Caco-2 (cell line): Measurements from ENCODE around the gene CRB2. TPM values are rescaled to one million over a fixed set of nuclear protein-coding genes. Genes with fewer than 3 reads are reported as not detected.
A peak's percentile ranks its signal among the peaks of the same experiment; 100 is the strongest.

Source experiments
- BruUV-seq: library from RNA; stranded (reverse); fragments of 400-500 nt; replicated peaks from 2 replicates; lab custom pipeline; 2021; lab: Mats Ljungman, UMichigan
- CTCF ChIA-PET: fragments of 300-600 bp; sonication (Branson Sonifier 250); formaldehyde crosslinking; loops from one replicate; lab custom pipeline; 2022; ENCODE audit warnings: antibody characterized with exemption; lab: Charles Lee
- POLR2A ChIA-PET: fragments of 300-600 bp; sonication (Branson Sonifier 250); formaldehyde crosslinking; loops from one replicate; lab custom pipeline; 2022; ENCODE audit warnings: antibody characterized with exemption; lab: Charles Lee
- DNase-seq, 2 experiments: peaks; one replicate each; pipeline versions ENCODE4 v3.0.0 to v3.0.0-alpha.2; 2020 to 2022
- H3K27me3 ChIP-seq: replicated peaks from 2 replicates; pipeline ENCODE4 v1.6.0; 2011; ENCODE audit warnings: low read length; ENCODE audit not compliant: control insufficient read depth, insufficient read depth
- H3K36me3 ChIP-seq: 2 replicates; pipeline ENCODE4 v1.5.1; 2011; ENCODE audit warnings: low read length; ENCODE audit not compliant: control insufficient read depth, insufficient read depth
- H3K4me1 ChIP-seq: fragments of 250-450 bp; sonication (Bioruptor Pico); 2 replicates; pipeline ENCODE4 v1.5.1; 2020; ENCODE audit warnings: mild to moderate bottlenecking
- H3K4me3 ChIP-seq: 2 replicates; pipeline ENCODE4 v1.5.1; 2011; ENCODE audit warnings: low read depth, mild to moderate bottlenecking, control low read depth, low read length
- H3K9me3 ChIP-seq: fragments of 250-450 bp; sonication (Bioruptor Pico); 2 replicates; pipeline ENCODE4 v1.5.1; 2020; ENCODE audit warnings: mild to moderate bottlenecking, moderate library complexity
- H3K27ac Mint-ChIP-seq: one replicate; pipeline ENCODE4 v1.8.0; 2022; ENCODE audit warnings: mixed read lengths; ENCODE audit not compliant: unreplicated experiment
- H3K27me3 Mint-ChIP-seq: one replicate; pipeline ENCODE4 v1.8.0; 2022; ENCODE audit warnings: mixed read lengths; ENCODE audit not compliant: insufficient read depth, unreplicated experiment
- H3K36me3 Mint-ChIP-seq: one replicate; pipeline ENCODE4 v1.8.0; 2022; ENCODE audit warnings: mild to moderate bottlenecking, mixed read lengths; ENCODE audit not compliant: insufficient read depth, unreplicated experiment
- H3K4me1 Mint-ChIP-seq: one replicate; pipeline ENCODE4 v1.8.0; 2022; ENCODE audit warnings: low read depth, mixed read lengths; ENCODE audit not compliant: unreplicated experiment
- H3K4me3 Mint-ChIP-seq: one replicate; pipeline ENCODE4 v1.8.0; 2022; ENCODE audit warnings: mild to moderate bottlenecking, moderate library complexity, mixed read lengths; ENCODE audit not compliant: unreplicated experiment
- H3K9me3 Mint-ChIP-seq: one replicate; pipeline ENCODE4 v1.8.0; 2022; ENCODE audit warnings: mixed read lengths; ENCODE audit not compliant: unreplicated experiment
- intact Hi-C: fragments of 100-400 bp; cut with micrococcal nuclease; formaldehyde crosslinking; loops from one replicate; pipeline ENCODE4 v1.10.0; 2022; ENCODE audit not compliant: unreplicated experiment
- total RNA-seq: library from RNA; stranded (reverse); gene quantifications from 2 replicates; pipeline ENCODE4 v1.2.3, GENCODE V29; 2022
- TF ChIP-seq, protein P1 (sequence below), 2 experiments: fragments of 200-600 bp in 1 of 2; IDR thresholded peaks; 1 replicate in 1 of 2; 2 replicates in 1 of 2; pipeline versions ENCODE4 v1.5.1 to v1.8.0; 2011 to 2022; ENCODE audit warnings: antibody characterized with exemption in 1 of 2, control low read depth in 1 of 2, inconsistent platforms in 1 of 2, low read depth in 1 of 2, low read length in 1 of 2, mild to moderate bottlenecking in 1 of 2, moderate library complexity in 1 of 2; ENCODE audit not compliant: insufficient read depth in 1 of 2, severe bottlenecking in 1 of 2, unreplicated experiment in 1 of 2

The CRB2 gene
- total RNA-seq, 1 experiment from 2014 or later, result 0.34 TPM

DNA sequence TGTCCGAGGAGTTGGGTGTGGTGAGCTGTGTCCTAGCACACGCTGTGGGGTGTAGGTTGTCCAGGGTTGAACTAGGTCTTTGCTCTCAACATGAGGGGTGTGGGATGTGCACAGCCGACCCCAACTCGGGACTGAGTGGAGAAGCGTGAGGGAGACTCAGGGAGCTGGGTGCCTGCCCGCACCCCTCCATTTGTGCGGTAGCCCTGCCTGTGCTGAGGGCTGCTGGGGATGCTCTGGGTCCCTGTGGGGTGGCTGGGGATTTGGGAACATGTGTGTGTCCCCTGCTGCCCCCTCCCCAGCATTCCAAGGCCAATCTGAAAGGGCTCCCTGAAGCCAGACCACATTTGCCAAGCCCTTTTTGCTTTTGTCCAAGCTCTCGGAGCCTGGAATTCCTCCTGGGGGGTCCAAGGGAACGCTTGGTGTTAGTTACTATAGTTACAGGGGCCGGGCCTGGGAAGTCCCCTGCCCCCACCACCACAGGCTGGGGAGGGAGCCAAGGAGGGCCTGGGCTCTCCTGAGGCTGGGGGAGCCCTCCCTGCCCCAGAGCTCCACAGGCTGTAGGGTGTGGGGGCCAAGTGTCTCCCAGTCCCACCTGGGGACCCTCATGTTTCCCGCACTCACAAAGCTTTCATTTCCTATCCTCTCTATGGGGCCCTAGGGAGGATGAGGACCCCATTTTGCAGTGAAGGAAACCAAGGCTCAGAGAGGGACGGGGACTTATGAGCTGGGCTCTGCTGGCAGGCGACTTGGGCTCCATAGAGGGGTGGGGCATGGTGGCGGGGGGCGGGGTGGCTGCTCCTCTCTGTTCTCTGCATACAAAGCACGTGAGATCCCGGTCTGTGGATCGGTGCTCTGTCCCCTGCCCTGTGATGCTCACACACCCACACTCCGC lies 1.1 kb downstream of the CRB2 start:
- Mint-ChIP-seq H3K4me1 (peaks cover 20% of the 10 kb centered on the region), H3K36me3 (peaks cover 5% of the 10 kb centered on the region), H3K9me3 (no peaks in the 10 kb centered on the region), H3K27me3 (peaks cover 4% of the 10 kb centered on the region), H3K27ac (no peak overlapping the region), H3K4me3 (no peak overlapping the region)
- Histone ChIP-seq H3K4me3 (no peak overlapping the region), H3K4me1 (peaks cover 33% of the 10 kb centered on the region), H3K9me3 (no peaks in the 10 kb centered on the region), H3K27me3 (no peaks in the 10 kb centered on the region), H3K36me3 (no peaks in the 10 kb centered on the region)
- no peak for DNase-seq
- CTCF ChIA-PET, result interaction anchor here (0.7 kb wide), 1 partner anchor 43 kb away, joined by 3 read pairs; no protein-coding TSS in a partner anchor
- intact Hi-C loops, result no loop called here
- no TSS peak for BruUV-seq
- POLR2A ChIA-PET, result no interaction called here
- TF ChIP-seq, protein P1, sequence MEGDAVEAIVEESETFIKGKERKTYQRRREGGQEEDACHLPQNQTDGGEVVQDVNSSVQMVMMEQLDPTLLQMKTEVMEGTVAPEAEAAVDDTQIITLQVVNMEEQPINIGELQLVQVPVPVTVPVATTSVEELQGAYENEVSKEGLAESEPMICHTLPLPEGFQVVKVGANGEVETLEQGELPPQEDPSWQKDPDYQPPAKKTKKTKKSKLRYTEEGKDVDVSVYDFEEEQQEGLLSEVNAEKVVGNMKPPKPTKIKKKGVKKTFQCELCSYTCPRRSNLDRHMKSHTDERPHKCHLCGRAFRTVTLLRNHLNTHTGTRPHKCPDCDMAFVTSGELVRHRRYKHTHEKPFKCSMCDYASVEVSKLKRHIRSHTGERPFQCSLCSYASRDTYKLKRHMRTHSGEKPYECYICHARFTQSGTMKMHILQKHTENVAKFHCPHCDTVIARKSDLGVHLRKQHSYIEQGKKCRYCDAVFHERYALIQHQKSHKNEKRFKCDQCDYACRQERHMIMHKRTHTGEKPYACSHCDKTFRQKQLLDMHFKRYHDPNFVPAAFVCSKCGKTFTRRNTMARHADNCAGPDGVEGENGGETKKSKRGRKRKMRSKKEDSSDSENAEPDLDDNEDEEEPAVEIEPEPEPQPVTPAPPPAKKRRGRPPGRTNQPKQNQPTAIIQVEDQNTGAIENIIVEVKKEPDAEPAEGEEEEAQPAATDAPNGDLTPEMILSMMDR (IDR thresholded peaks at IDR 0.05; ENCODE audit: insufficient read depth in 1 of 2, low read depth in 1 of 2, low read length in 1 of 2, severe bottlenecking in 1 of 2, unreplicated experiment in 1 of 2), result no peak

DNA sequence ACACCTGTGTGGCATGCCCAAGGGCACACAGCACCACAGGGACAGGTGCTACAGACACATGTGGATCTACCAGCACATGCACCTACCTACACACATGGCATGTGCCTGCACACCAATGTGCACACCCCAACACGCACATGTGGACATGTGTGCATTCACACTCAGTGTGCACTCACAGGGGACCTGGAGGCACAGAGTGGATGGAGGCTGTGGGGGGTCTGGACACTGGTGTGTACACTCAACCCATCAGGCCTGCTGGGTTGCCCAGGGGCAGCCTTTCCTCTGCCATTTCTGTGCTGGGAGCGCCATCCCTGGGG lies 1.7 kb downstream of the CRB2 start:
- Histone ChIP-seq H3K36me3 (no peaks in the 10 kb centered on the region), H3K4me3 (no peak overlapping the region), H3K27me3 (no peaks in the 10 kb centered on the region), H3K4me1 (peaks cover 33% of the 10 kb centered on the region), H3K9me3 (no peaks in the 10 kb centered on the region)
- POLR2A ChIA-PET, result no interaction called here
- Mint-ChIP-seq H3K4me1 (peaks cover 20% of the 10 kb centered on the region), H3K36me3 (peaks cover 5% of the 10 kb centered on the region), H3K9me3 (no peaks in the 10 kb centered on the region), H3K4me3 (no peak overlapping the region), H3K27ac (no peak overlapping the region), H3K27me3 (peaks cover 1% of the 10 kb centered on the region)
- intact Hi-C loops, result no loop called here
- BruUV-seq, result no TSS peak
- no peak for DNase-seq
- CTCF ChIA-PET, result interaction anchor here (0.7 kb wide), 1 partner anchor 42 kb away, joined by 3 read pairs; no protein-coding TSS in a partner anchor
- TF ChIP-seq, protein P1 (IDR thresholded peaks at IDR 0.05; ENCODE audit: insufficient read depth in 1 of 2, low read depth in 1 of 2, low read length in 1 of 2, severe bottlenecking in 1 of 2, unreplicated experiment in 1 of 2), result no peak

DNA sequence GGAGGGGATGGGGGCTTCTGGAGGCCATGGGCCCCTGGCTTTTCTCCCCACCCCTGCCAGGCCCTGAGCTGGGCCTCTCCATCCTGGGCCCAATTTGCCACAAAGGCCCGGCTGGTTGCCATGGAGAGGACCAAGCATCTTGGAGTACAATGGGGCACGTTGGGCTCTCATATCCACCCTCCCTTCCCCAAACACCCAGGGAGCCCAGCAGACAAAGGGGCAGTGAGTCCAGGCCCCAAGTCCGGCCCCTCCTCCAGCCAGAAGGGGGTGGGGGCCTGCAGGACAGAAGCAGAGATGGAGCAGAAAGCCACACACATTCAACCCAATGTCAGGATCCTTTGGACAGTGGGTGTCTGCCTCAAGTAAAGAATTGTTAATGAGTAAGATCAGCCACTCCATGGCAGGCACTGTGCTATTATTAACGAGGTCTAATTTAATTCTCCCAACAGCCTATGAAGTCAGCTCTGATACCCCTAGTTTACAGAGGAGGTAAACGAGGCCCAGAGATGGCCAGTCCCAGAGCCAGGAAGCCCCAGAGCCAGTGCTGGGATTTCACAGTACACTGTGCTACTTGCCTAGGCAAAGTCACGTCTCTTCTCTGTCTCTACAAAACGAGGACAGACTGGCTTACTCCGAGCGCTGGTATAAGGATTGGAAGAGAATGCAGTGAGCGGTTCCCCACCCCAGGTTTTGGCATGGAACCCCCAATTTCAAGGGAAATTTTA lies 2.3 kb downstream of the CRB2 start:
- intact Hi-C loops, result no loop called here

More for the DNA sequence above, 2.3 kb downstream of the CRB2 start:
- peaks cover 5% of the 10 kb centered on the region for H3K36me3 Mint-ChIP-seq
- no peak for DNase-seq
- no peaks in the 10 kb centered on the region for H3K27me3 Mint-ChIP-seq
- no TSS peak for BruUV-seq
- H3K4me1 Mint-ChIP-seq, result peaks cover 20% of the 10 kb centered on the region
- H3K4me3 Mint-ChIP-seq, result no peak overlapping the region
- TF ChIP-seq, protein P1 (IDR thresholded peaks at IDR 0.05; ENCODE audit: insufficient read depth in 1 of 2, low read depth in 1 of 2, low read length in 1 of 2, severe bottlenecking in 1 of 2, unreplicated experiment in 1 of 2), result no peak
- H3K27ac Mint-ChIP-seq, result peak overlapping the region; percentile 71
- no peak overlapping the region for H3K4me3 ChIP-seq
- no peaks in the 10 kb centered on the region for H3K36me3 ChIP-seq
- H3K9me3 Mint-ChIP-seq, result no peaks in the 10 kb centered on the region
- ChIA-PET CTCF (no interaction called here), POLR2A (no interaction called here)
- H3K9me3 ChIP-seq, result no peaks in the 10 kb centered on the region
- H3K27me3 ChIP-seq, result no peaks in the 10 kb centered on the region
- H3K4me1 ChIP-seq, result peaks cover 33% of the 10 kb centered on the region
